Measurements from ENCODE around the gene AP2B1.
"Not testable (repeated sequence)": the region's sequence is repeated elsewhere in the genome, so short reads cannot be mapped to it uniquely, and the experiment has no call there.

The AP2B1 gene

GRCh38 chr17:35703308-35703707 lies 116.2 kb downstream of the AP2B1 start:
- DNase-seq = not testable (repeated sequence)

- no peak for DNase-seq
These were observed 118.1 kb downstream of the AP2B1 start for GRCh38 chr17:35705230-35705629.

- DNase-seq = no peak
These were observed 118.6 kb downstream of the AP2B1 start for GRCh38 chr17:35705705-35706104.

- no peak for DNase-seq
These were observed 121.0 kb downstream of the AP2B1 start for GRCh38 chr17:35708149-35708548.

- DNase-seq = no peak
These were observed 121.8 kb downstream of the AP2B1 start for GRCh38 chr17:35708951-35709350.

- no peak for DNase-seq
These were observed 122.8 kb downstream of the AP2B1 start for GRCh38 chr17:35709874-35710273.

- no peak for DNase-seq
These were observed 123.8 kb downstream of the AP2B1 start for GRCh38 chr17:35710950-35711349.

GRCh38 chr17:35713069-35713728 lies 126.1 kb downstream of the AP2B1 start:
- DNase-seq = peak; percentile 21

- no peak for DNase-seq
These were observed 127.9 kb downstream of the AP2B1 start for GRCh38 chr17:35714988-35715387.

- DNase-seq = peak; percentile 97
These were observed 128.3 kb downstream of the AP2B1 start for GRCh38 chr17:35715416-35715815.

GRCh38 chr17:35716173-35716572 lies 129.1 kb downstream of the AP2B1 start:
- DNase-seq = no peak

- DNase-seq = no peak
These were observed 129.9 kb downstream of the AP2B1 start for GRCh38 chr17:35716897-35717465.

- DNase-seq = no peak
These were observed 130.4 kb downstream of the AP2B1 start for GRCh38 chr17:35717475-35717874.

GRCh38 chr17:35723735-35724134 lies 136.6 kb downstream of the AP2B1 start:
- DNase-seq = no peak

GRCh38 chr17:35725058-35725457 lies 137.9 kb downstream of the AP2B1 start:
- DNase-seq = no peak

GRCh38 chr17:35725802-35726126 lies 138.6 kb downstream of the AP2B1 start:
- no peak for DNase-seq

- peak; percentile 72 for DNase-seq
These were observed 139.2 kb downstream of the AP2B1 start for GRCh38 chr17:35726127-35726952.

- no peak for DNase-seq
These were observed 139.9 kb downstream of the AP2B1 start for GRCh38 chr17:35726953-35727460.

- no peak for DNase-seq
These were observed 140.5 kb downstream of the AP2B1 start for GRCh38 chr17:35727635-35728034.

GRCh38 chr17:35728551-35728950 lies 141.4 kb downstream of the AP2B1 start:
- DNase-seq = no peak

GRCh38 chr17:35729405-35729833 lies 142.3 kb downstream of the AP2B1 start:
- no peak for DNase-seq

GRCh38 chr17:35730400-35731005 lies 143.4 kb downstream of the AP2B1 start:
- DNase-seq = no peak

- peak; percentile 81 for DNase-seq
These were observed 144.3 kb downstream of the AP2B1 start, which contains the start of gene RASL10B for GRCh38 chr17:35731239-35731916. RASL10B (plus strand) TSS chr17:35731639; CDS start chr17:35735185, 3,546 bp downstream.
